ENCODE results near the gene JUNB. TPM values are rescaled to one million over a fixed set of nuclear protein-coding genes. Genes with fewer than 3 reads are reported as not detected.

Gene JUNB
- total RNA-seq, 1 donor from 2014 or later: 158 TPM

DNA sequence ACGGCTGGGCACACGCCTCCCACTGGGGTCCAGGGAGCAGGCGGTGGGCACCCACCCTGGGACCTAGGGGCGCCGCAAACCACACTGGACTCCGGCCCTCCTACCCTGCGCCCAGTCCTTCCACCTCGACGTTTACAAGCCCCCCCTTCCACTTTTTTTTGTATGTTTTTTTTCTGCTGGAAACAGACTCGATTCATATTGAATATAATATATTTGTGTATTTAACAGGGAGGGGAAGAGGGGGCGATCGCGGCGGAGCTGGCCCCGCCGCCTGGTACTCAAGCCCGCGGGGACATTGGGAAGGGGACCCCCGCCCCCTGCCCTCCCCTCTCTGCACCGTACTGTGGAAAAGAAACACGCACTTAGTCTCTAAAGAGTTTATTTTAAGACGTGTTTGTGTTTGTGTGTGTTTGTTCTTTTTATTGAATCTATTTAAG lies 1.6 kb downstream of the JUNB start:
- Histone ChIP-seq H3K36me3 (ENCODE audit: control insufficient read depth, insufficient read depth, low read length) (peaks cover 13% of the 10 kb centered on the region), H3K4me3 (ENCODE audit: low read depth, low read length) (peak overlapping the region; percentile 98), H3K27me3 (ENCODE audit: control insufficient read depth, insufficient read depth, low read length) (no peaks in the 10 kb centered on the region)
- FAIRE-seq (no peak), DNase-seq (ENCODE audit: low read depth) (no peak)
- no peak for TF ChIP-seq CTCF (IDR thresholded peaks at IDR 0.05; ENCODE audit: insufficient read depth, low read length, severe bottlenecking)

GRCh38 chr19:12793290-12794195 lies 2.3 kb downstream of the JUNB start:
- no peak for FAIRE-seq

GRCh38 chr19:12794196-12794941 lies 3.1 kb downstream of the JUNB start:
- FAIRE-seq (no peak), DNase-seq (ENCODE audit: low read depth) (no peak)
- Histone ChIP-seq H3K36me3 (ENCODE audit: control insufficient read depth, insufficient read depth, low read length) (peaks cover 13% of the 10 kb centered on the region), H3K27me3 (ENCODE audit: control insufficient read depth, insufficient read depth, low read length) (no peaks in the 10 kb centered on the region), H3K4me3 (ENCODE audit: low read depth, low read length) (no peak overlapping the region)
- TF ChIP-seq CTCF (IDR thresholded peaks at IDR 0.05; ENCODE audit: insufficient read depth, low read length, severe bottlenecking): no peak

More at GRCh38 chr19:12793290-12794195, 2.3 kb downstream of the JUNB start:
- Histone ChIP-seq H3K36me3 (ENCODE audit: control insufficient read depth, insufficient read depth, low read length) (peaks cover 13% of the 10 kb centered on the region), H3K27me3 (ENCODE audit: control insufficient read depth, insufficient read depth, low read length) (no peaks in the 10 kb centered on the region), H3K4me3 (ENCODE audit: low read depth, low read length) (peak overlapping the region; percentile 98)
- no peak for TF ChIP-seq CTCF (IDR thresholded peaks at IDR 0.05; ENCODE audit: insufficient read depth, low read length, severe bottlenecking)
- DNase-seq (ENCODE audit: low read depth): peak; percentile 89

DNA sequence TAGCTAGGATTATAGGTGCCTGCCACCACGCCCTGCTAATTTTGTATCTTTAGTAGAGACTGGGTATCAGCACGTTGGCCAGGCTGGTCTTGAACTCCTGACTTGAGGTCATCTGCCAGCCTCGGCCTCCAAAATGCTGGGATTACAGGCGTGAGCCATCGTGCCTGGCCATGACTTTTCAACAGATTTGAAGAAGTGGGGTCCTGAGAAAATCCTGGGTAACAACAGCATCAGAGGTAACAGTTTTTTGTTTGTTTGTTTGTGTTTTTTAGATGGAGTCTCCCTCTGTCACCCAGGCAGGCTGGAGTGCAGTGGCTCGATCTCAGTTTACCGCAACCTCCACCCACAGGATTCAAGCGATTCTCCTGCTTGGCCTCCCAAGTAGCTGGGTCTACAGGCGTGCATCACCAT lies 3.7 kb downstream of the JUNB start:
- H3K27me3 ChIP-seq (ENCODE audit: control insufficient read depth, insufficient read depth, low read length): no peaks in the 10 kb centered on the region
- FAIRE-seq (no peak), DNase-seq (ENCODE audit: low read depth) (no peak)
- H3K4me3 ChIP-seq (ENCODE audit: low read depth, low read length): no peak overlapping the region
- TF ChIP-seq CTCF (IDR thresholded peaks at IDR 0.05; ENCODE audit: insufficient read depth, low read length, severe bottlenecking): no peak
- H3K36me3 ChIP-seq (ENCODE audit: control insufficient read depth, insufficient read depth, low read length): peaks cover 18% of the 10 kb centered on the region

- H3K27me3 ChIP-seq (ENCODE audit: control insufficient read depth, insufficient read depth, low read length): no peaks in the 10 kb centered on the region
- FAIRE-seq: no peak
- peaks cover 21% of the 10 kb centered on the region for H3K36me3 ChIP-seq (ENCODE audit: control insufficient read depth, insufficient read depth, low read length)
- TF ChIP-seq CTCF (IDR thresholded peaks at IDR 0.05; ENCODE audit: insufficient read depth, low read length, severe bottlenecking): peak; percentile 97
- no peak overlapping the region for H3K4me3 ChIP-seq (ENCODE audit: low read depth, low read length)
- DNase-seq (ENCODE audit: low read depth): peak; percentile 63
Observed at GRCh38 chr19:12796146-12797071, 5.1 kb downstream of the JUNB start.

Measured in bronchial epithelial cell (primary cell).